ENCODE measurements around the gene GDF15.
"Not testable (repeated sequence)": the region's sequence is repeated elsewhere in the genome, so short reads cannot be mapped to it uniquely, and the experiment has no call there.

The GDF15 gene

GRCh38 chr19:18364277-18364825 is 21.6 kb upstream of the GDF15 start:
- DNase-seq (ENCODE audit: low spot score) = not testable (repeated sequence)

- DNase-seq (ENCODE audit: low spot score) = no peak
Observed at GRCh38 chr19:18364826-18365528, 21.0 kb upstream of the GDF15 start.

GRCh38 chr19:18366021-18366435 is 19.9 kb upstream of the GDF15 start:
- no peak for DNase-seq (ENCODE audit: low spot score)

DNA sequence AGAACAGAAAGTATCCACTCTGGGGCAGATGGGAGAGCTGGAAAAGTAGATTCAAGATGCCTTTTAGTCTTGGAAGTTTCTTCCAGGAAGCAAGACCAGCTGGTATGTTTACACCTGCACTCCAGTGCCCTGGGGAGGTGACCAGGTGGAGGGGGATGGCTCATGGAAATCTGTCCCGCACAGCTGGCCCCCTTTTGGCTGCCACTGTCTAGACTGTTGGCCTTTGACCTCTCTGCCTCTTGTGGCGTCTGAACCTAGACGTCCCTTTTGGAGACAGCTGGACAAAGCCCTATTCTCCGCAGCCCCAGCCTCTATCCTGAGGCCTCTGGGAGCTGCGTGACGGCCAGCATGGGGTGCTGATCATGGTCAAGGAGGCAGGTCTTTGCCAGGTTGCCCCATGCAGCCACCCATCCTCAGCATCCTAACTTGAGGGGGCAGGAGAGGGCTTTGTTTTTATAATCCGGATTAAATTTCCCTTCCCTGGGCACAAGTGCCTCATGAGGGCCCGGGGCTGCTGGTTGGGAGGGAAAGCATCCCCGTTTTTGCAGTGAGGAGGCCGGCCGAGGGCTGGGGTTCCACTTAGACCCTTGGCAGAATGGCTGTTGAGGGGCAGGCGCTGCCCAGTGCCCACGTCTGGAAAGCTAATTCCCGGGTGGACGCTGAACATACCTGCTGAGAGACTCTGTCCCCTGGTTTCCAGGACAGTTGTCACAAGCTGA is 17.3 kb upstream of the GDF15 start:
- DNase-seq (ENCODE audit: low spot score) = no peak

DNA sequence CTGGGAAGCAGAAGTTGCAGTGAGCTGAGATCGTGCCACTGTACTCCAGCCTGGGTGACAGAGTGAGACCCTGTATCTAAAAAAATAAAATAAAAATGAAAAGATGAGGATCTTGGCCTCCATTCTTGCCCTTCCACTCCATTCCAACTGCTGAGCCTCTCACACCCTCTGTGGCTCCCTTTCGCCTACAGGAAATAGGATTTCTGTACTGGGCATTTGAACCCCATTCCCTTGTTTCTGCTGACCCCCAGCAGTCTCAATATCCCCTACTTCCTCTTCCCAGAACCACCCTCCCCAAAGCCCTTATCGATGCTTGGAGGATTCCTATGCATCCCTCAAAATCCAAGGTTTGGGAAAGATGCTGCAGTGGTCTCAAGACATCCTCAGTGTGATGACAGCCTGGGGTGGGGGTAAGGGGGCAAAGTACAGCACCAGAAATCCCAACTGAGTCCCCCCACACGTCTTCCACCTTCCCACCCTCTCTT is 12.5 kb upstream of the GDF15 start:
- no peak for DNase-seq (ENCODE audit: low spot score)

DNA sequence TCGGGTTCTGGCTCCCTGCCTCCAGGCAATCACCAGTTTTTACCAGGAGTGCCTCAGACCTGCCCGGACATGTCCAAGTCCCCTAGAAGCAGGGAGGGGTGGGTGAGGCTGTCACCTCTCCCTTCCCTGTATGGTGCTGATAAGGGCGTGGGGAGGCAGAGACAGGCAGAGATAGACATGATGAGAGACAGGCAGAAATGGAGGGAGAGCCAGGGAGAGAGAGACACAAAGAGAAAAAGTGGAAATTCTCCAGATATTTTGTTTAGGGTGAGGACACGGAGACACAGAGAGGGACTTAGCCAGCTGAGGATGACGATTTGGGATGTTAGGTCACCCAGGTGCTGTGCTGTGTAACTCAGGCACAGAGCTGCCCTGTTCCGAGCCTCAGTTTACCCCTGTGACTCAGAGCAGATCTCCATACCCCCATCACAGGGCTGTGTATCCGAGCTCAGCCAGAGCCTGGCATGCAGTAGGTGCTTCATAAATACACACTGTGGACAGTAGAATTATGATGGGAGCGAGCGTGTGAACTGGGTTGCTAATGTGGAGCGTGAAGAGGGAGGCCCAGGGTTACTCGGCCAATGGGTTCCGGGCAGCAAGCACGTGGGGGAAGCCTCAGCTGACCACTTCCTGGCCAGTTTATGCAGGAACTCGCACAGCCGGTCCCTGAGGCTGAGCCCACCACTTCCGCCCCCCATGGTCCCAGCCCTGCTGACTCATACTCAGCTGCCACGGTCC is 11.9 kb upstream of the GDF15 start:
- no peak for DNase-seq (ENCODE audit: low spot score)

GRCh38 chr19:18377026-18377425 is 8.9 kb upstream of the GDF15 start:
- no peak for DNase-seq (ENCODE audit: low spot score)

DNA sequence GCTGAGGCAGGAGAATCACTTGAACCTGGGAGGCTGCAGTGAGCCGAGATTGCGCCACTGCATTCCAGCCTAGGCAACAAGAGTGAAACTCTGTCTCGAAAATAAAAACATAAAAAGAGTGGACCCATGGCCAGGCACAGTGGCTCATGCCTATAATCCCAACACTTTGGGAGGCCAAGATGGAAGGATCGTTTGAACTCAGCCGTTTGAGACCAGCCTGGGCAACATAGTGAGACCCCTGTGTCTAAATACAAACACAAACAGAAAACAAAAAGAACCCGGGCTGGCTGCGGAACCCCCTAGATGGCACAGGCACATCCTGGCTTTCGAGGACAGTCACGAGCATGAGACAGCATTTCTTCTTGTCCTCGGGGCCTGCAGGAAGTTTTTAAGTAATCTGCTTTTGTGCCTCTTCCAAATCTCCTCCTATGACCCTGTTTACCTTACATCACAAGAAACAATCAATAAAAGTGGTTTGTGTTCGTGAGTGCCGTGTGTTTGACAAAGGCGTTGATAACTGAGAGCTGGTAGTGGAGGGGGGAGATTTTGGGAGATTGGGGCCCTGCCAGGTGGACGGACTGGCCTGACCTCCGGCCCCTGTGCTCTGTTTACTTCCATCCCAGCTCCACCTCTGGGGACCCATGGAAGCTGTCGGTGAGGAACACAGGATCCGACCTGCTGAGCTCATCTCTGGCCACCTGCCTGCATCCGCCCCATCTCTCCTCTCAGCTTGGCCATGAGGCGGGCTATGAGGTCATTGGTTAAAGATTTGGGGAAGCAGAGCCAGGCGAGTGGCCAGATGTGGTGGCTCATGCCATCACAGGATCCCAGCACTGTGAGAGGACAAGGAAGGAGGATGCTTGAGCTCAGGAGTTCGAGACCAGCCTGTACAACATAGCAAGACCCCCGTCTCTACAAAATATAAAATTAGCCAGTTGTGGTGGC is 5.9 kb upstream of the GDF15 start:
- no peak for DNase-seq (ENCODE audit: low spot score)

DNA sequence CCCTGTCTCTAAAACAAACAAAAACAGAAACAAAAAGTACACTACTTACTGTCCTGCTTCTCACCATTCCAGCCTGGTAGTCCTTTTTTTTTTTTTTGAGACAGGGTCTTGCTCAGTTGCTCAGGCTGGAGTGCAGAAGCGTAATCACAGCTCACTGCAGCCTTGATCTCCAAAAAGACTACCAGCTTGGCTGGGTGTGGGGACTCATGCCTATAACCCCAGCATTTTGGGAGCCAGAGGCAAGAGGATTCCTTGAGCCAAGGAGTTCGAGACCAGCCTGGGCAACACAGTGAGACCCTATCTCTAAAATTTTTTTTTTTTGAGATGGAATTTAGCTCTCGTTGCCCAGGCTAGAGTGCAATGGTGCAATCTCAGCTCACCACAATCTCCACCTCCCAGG is 5.1 kb upstream of the GDF15 start:
- DNase-seq (ENCODE audit: low spot score) = no peak

GRCh38 chr19:18383622-18384021 is 2.3 kb upstream of the GDF15 start:
- DNase-seq (ENCODE audit: low spot score) = not testable (repeated sequence)

DNA sequence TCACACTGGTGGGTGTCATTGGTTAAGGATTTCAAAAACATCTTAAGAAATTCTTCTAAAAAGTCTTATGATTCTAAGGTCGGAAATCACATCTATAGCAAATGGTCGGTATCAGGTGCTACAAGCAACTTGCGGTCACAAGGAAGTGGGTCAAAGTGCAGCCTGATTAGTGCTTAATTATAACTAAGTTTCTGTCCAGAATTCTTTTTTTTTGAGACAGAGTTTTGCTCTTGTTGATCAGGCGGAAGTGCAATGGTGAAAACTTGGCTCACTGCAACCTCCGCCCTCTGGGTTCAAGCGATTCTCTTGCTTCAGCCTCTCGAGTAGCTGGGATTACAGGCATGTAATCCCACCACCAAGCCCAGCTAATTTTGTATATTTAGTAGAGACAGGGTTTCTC is 1.2 kb upstream of the GDF15 start:
- no peak for DNase-seq (ENCODE audit: low spot score)

- DNase-seq (ENCODE audit: low spot score) = no peak
Observed at GRCh38 chr19:18385359-18385674, 641 bp upstream of the GDF15 start.

DNA sequence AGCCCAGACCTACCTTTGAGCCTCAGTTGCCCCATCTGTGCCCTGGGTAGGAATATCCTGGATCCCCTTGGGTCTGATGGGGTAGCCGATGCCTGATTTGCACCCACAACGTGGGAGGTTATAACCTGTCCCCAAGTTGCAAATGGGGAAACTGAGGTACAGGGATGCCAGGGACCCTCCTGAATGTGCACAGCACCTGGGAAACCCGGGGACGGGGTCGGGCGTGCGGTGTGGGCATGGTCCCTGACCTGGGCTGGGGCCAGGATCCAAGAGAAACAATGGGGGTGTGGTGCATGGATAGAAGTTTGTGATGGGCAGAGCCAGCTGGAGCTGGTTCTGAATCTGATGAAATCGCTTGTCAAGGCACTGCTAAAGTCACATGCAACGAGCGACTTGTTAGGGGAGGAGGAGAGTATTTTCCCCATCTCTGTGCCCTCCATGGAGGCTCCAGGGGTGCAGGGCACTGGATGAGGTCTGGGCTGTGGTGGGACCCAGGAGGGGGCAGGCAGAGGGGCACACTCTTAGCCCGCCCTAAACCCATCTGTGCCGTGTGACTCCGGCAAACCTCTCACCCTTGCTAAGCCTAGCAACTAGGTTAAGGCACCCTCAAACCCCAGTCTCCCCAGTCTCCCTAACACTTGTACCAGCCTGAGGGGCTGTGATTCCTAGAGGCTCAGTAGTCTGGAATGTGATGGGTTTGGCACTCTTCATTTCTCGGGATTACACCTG is 749 bp downstream of the GDF15 start:
- DNase-seq (ENCODE audit: low spot score) = no peak

- peak; percentile 91 for DNase-seq (ENCODE audit: low spot score)
Observed at GRCh38 chr19:18388100-18388959, 2.4 kb downstream of the GDF15 start.

- DNase-seq (ENCODE audit: low spot score) = no peak
Observed at GRCh38 chr19:18388960-18389725, 3.2 kb downstream of the GDF15 start.

- DNase-seq (ENCODE audit: low spot score) = no peak
Observed at GRCh38 chr19:18389726-18390064, 3.7 kb downstream of the GDF15 start.

DNA sequence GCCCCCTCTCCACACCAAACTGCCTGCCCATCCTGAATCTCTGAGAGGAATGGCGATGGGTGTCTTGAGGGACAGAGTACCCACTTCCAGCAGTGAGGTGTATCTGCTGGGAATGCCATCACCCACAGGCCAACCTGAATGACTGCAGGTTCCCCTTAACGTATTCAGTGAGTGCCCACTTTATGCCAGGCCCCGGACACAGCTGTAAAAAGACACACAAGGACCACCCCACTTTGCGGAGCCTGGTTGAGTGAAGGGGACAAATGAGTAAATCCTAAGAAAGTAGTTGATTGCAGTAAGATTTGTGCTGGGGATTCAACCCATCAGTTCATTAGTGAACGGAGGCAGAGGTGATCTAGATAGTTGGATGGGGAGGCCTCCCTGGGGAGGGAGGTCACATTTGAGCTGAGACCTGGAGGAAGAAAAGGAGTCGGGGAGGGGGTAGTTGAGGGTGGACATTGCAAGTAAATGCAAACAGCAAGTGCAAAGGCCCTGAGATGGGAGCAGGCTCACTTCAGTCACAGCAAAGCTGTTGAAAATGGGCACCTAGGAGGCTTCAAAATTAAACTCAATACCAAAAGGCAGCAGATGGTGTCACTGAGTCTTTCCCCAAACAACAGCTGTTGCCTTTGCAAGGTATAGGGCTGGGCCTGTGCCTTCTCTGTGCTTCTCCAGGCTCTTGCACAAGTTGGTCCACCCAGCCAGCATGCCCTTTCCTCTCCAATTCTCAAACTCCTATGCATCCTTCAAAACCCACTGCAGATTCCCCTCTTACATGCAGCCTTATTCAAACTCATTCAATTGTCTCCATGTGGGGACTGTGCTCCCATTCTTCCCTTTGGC is 4.3 kb downstream of the GDF15 start:
- no peak for DNase-seq (ENCODE audit: low spot score)

GRCh38 chr19:18391509-18392075 is 5.6 kb downstream of the GDF15 start:
- DNase-seq (ENCODE audit: low spot score) = no peak

Data from germinal center (tissue), 1 donor.